ENCODE data around the gene YEATS2.

DNA sequence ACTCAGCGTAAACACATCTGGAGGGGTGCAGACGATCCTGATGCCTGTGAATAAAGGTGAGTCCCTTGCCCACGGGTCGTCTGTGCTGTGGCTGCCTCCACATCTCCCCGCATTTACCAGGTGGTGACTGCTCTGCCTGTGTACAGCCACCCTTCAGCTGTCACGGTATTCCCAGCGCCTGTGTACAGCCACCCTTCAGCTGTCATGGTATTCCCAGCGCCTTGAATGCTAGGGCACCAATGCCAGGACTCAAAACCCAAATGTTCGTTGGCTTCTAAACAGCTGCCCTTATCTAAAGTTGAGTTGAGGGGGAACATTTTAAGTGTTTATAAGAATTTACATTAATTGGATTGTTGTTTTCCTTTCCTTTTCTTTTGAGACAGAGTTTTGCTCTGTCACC lies 100.4 kb downstream of the YEATS2 start:
- TF ChIP-seq, protein P1, sequence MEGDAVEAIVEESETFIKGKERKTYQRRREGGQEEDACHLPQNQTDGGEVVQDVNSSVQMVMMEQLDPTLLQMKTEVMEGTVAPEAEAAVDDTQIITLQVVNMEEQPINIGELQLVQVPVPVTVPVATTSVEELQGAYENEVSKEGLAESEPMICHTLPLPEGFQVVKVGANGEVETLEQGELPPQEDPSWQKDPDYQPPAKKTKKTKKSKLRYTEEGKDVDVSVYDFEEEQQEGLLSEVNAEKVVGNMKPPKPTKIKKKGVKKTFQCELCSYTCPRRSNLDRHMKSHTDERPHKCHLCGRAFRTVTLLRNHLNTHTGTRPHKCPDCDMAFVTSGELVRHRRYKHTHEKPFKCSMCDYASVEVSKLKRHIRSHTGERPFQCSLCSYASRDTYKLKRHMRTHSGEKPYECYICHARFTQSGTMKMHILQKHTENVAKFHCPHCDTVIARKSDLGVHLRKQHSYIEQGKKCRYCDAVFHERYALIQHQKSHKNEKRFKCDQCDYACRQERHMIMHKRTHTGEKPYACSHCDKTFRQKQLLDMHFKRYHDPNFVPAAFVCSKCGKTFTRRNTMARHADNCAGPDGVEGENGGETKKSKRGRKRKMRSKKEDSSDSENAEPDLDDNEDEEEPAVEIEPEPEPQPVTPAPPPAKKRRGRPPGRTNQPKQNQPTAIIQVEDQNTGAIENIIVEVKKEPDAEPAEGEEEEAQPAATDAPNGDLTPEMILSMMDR (conservative IDR thresholded peaks at IDR 0.05 in 1 of 2, IDR thresholded peaks at IDR 0.05 in 1 of 2; ENCODE audit: extremely low read depth in 1 of 2, insufficient read depth in 1 of 2, low read depth in 1 of 2, low read length in 2 of 2) = no peak
- no peak for TF ChIP-seq EZH2 (IDR thresholded peaks at IDR 0.05; ENCODE audit: borderline replicate concordance, low read length)

Data from mammary epithelial cell (primary cell).